ENCODE results near the gene ZNF398.

The ZNF398 gene

GRCh38 chr7:149229526-149229925, 82.3 kb downstream of the ZNF398 start:
- no peak for DNase-seq

- DNase-seq = no peak
Observed at GRCh38 chr7:149232362-149232761, 85.1 kb downstream of the ZNF398 start.

Data from stimulated activated CD4-positive, alpha-beta T cell treated with anti-CD3 and anti-CD28 coated beads, Interleukin-12 subunit alpha, Interleukin-12 subunit beta, amount 100 ng/mL, for 4 hours (primary cell).